ENCODE measurements around the gene PIGC. TPM values are rescaled to one million over a fixed set of nuclear protein-coding genes. Genes with fewer than 3 reads are reported as not detected.

PIGC gene
- total RNA-seq, 1 donor from 2014 or later: 25.6 TPM

GRCh38 chr1:172480431-172480830 lies 36.6 kb upstream of the PIGC start:
- no peaks in the 10 kb centered on the region for H3K4me1 ChIP-seq (ENCODE audit: control insufficient read depth in 3 of 3, insufficient read depth in 3 of 3, low read length in 3 of 3)
- H3K9me3 ChIP-seq (ENCODE audit: control insufficient read depth in 3 of 3, low read length in 3 of 3): no peaks in the 10 kb centered on the region
- H3K9ac ChIP-seq (ENCODE audit: low read depth in 1 of 3, low read length in 3 of 3): no peak overlapping the region
- no peak overlapping the region for H3K4me3 ChIP-seq (ENCODE audit: low read length in 3 of 3)
- no peaks in the 10 kb centered on the region for H3K36me3 ChIP-seq (ENCODE audit: control insufficient read depth in 3 of 3, insufficient read depth in 3 of 3, low read length in 3 of 3)
- no peaks in the 10 kb centered on the region for H3K27me3 ChIP-seq (ENCODE audit: control insufficient read depth in 3 of 3, insufficient read depth in 3 of 3, low read length in 3 of 3)
- no peak overlapping the region for H3K27ac ChIP-seq (ENCODE audit: low read depth, low read length)

- H3K4me3 ChIP-seq (ENCODE audit: low read length in 3 of 3): no peak overlapping the region
- H3K9me3 ChIP-seq (ENCODE audit: control insufficient read depth in 3 of 3, low read length in 3 of 3): no peaks in the 10 kb centered on the region
- H3K27me3 ChIP-seq (ENCODE audit: control insufficient read depth in 3 of 3, insufficient read depth in 3 of 3, low read length in 3 of 3): no peaks in the 10 kb centered on the region
- no peaks in the 10 kb centered on the region for H3K4me1 ChIP-seq (ENCODE audit: control insufficient read depth in 3 of 3, insufficient read depth in 3 of 3, low read length in 3 of 3)
- no peak overlapping the region for H3K27ac ChIP-seq (ENCODE audit: low read depth, low read length)
- H3K9ac ChIP-seq (ENCODE audit: low read depth in 1 of 3, low read length in 3 of 3): no peak overlapping the region
- H3K36me3 ChIP-seq (ENCODE audit: control insufficient read depth in 3 of 3, insufficient read depth in 3 of 3, low read length in 3 of 3): no peaks in the 10 kb centered on the region
These were observed 34.6 kb upstream of the PIGC start for GRCh38 chr1:172478485-172478884.

- no peaks in the 10 kb centered on the region for H3K27me3 ChIP-seq (ENCODE audit: control insufficient read depth in 3 of 3, insufficient read depth in 3 of 3, low read length in 3 of 3)
- H3K36me3 ChIP-seq (ENCODE audit: control insufficient read depth in 3 of 3, insufficient read depth in 3 of 3, low read length in 3 of 3): no peaks in the 10 kb centered on the region
- no peaks in the 10 kb centered on the region for H3K9me3 ChIP-seq (ENCODE audit: control insufficient read depth in 3 of 3, low read length in 3 of 3)
- H3K4me3 ChIP-seq (ENCODE audit: low read length in 3 of 3): no peak overlapping the region
- no peaks in the 10 kb centered on the region for H3K4me1 ChIP-seq (ENCODE audit: control insufficient read depth in 3 of 3, insufficient read depth in 3 of 3, low read length in 3 of 3)
- H3K27ac ChIP-seq (ENCODE audit: low read depth, low read length): no peak overlapping the region
- H3K9ac ChIP-seq (ENCODE audit: low read depth in 1 of 3, low read length in 3 of 3): no peak overlapping the region
These were observed 33.9 kb upstream of the PIGC start for GRCh38 chr1:172477741-172478140.

- Histone ChIP-seq H3K4me3 (ENCODE audit: low read length in 3 of 3) (no peak overlapping the region), H3K36me3 (ENCODE audit: control insufficient read depth in 3 of 3, insufficient read depth in 3 of 3, low read length in 3 of 3) (no peaks in the 10 kb centered on the region), H3K9ac (ENCODE audit: low read depth in 1 of 3, low read length in 3 of 3) (no peak overlapping the region), H3K9me3 (ENCODE audit: control insufficient read depth in 3 of 3, low read length in 3 of 3) (no peaks in the 10 kb centered on the region), H3K4me1 (ENCODE audit: control insufficient read depth in 3 of 3, insufficient read depth in 3 of 3, low read length in 3 of 3) (no peaks in the 10 kb centered on the region), H3K27ac (ENCODE audit: low read depth, low read length) (no peak overlapping the region), H3K27me3 (ENCODE audit: control insufficient read depth in 3 of 3, insufficient read depth in 3 of 3, low read length in 3 of 3) (no peaks in the 10 kb centered on the region)
These were observed 33.3 kb upstream of the PIGC start for GRCh38 chr1:172477216-172477615.

- no peaks in the 10 kb centered on the region for H3K27me3 ChIP-seq (ENCODE audit: control insufficient read depth in 3 of 3, insufficient read depth in 3 of 3, low read length in 3 of 3)
- H3K4me1 ChIP-seq (ENCODE audit: control insufficient read depth in 3 of 3, insufficient read depth in 3 of 3, low read length in 3 of 3): no peaks in the 10 kb centered on the region
- H3K9ac ChIP-seq (ENCODE audit: low read depth in 1 of 3, low read length in 3 of 3): no peak overlapping the region
- H3K4me3 ChIP-seq (ENCODE audit: low read length in 3 of 3): no peak overlapping the region
- no peaks in the 10 kb centered on the region for H3K36me3 ChIP-seq (ENCODE audit: control insufficient read depth in 3 of 3, insufficient read depth in 3 of 3, low read length in 3 of 3)
- H3K9me3 ChIP-seq (ENCODE audit: control insufficient read depth in 3 of 3, low read length in 3 of 3): no peaks in the 10 kb centered on the region
- no peak overlapping the region for H3K27ac ChIP-seq (ENCODE audit: low read depth, low read length)
These were observed 32.4 kb upstream of the PIGC start for GRCh38 chr1:172476218-172476811.

GRCh38 chr1:172473842-172474241 lies 30.0 kb upstream of the PIGC start:
- no peaks in the 10 kb centered on the region for H3K27me3 ChIP-seq (ENCODE audit: control insufficient read depth in 3 of 3, insufficient read depth in 3 of 3, low read length in 3 of 3)
- H3K9me3 ChIP-seq (ENCODE audit: control insufficient read depth in 3 of 3, low read length in 3 of 3): no peaks in the 10 kb centered on the region
- no peak overlapping the region for H3K9ac ChIP-seq (ENCODE audit: low read depth in 1 of 3, low read length in 3 of 3)
- no peak overlapping the region for H3K27ac ChIP-seq (ENCODE audit: low read depth, low read length)
- no peaks in the 10 kb centered on the region for H3K36me3 ChIP-seq (ENCODE audit: control insufficient read depth in 3 of 3, insufficient read depth in 3 of 3, low read length in 3 of 3)
- H3K4me3 ChIP-seq (ENCODE audit: low read length in 3 of 3): no peak overlapping the region
- H3K4me1 ChIP-seq (ENCODE audit: control insufficient read depth in 3 of 3, insufficient read depth in 3 of 3, low read length in 3 of 3): no peaks in the 10 kb centered on the region

- Histone ChIP-seq H3K4me1 (ENCODE audit: control insufficient read depth in 3 of 3, insufficient read depth in 3 of 3, low read length in 3 of 3) (no peaks in the 10 kb centered on the region), H3K9ac (ENCODE audit: low read depth in 1 of 3, low read length in 3 of 3) (no peak overlapping the region), H3K9me3 (ENCODE audit: control insufficient read depth in 3 of 3, low read length in 3 of 3) (no peaks in the 10 kb centered on the region), H3K4me3 (ENCODE audit: low read length in 3 of 3) (no peak overlapping the region), H3K36me3 (ENCODE audit: control insufficient read depth in 3 of 3, insufficient read depth in 3 of 3, low read length in 3 of 3) (no peaks in the 10 kb centered on the region), H3K27ac (ENCODE audit: low read depth, low read length) (no peak overlapping the region), H3K27me3 (ENCODE audit: control insufficient read depth in 3 of 3, insufficient read depth in 3 of 3, low read length in 3 of 3) (no peaks in the 10 kb centered on the region)
These were observed 29.4 kb upstream of the PIGC start for GRCh38 chr1:172473302-172473701.

GRCh38 chr1:172472495-172472894 lies 28.6 kb upstream of the PIGC start:
- Histone ChIP-seq H3K4me3 (ENCODE audit: low read length in 3 of 3) (no peak overlapping the region), H3K9me3 (ENCODE audit: control insufficient read depth in 3 of 3, low read length in 3 of 3) (no peaks in the 10 kb centered on the region), H3K36me3 (ENCODE audit: control insufficient read depth in 3 of 3, insufficient read depth in 3 of 3, low read length in 3 of 3) (no peaks in the 10 kb centered on the region), H3K9ac (ENCODE audit: low read depth in 1 of 3, low read length in 3 of 3) (no peak overlapping the region), H3K27ac (ENCODE audit: low read depth, low read length) (no peak overlapping the region), H3K27me3 (ENCODE audit: control insufficient read depth in 3 of 3, insufficient read depth in 3 of 3, low read length in 3 of 3) (no peaks in the 10 kb centered on the region), H3K4me1 (ENCODE audit: control insufficient read depth in 3 of 3, insufficient read depth in 3 of 3, low read length in 3 of 3) (no peaks in the 10 kb centered on the region)

- no peak overlapping the region for H3K4me3 ChIP-seq (ENCODE audit: low read length in 3 of 3)
These were observed 27.8 kb upstream of the PIGC start for GRCh38 chr1:172471666-172472065.

GRCh38 chr1:172470149-172470548 lies 26.3 kb upstream of the PIGC start:
- Histone ChIP-seq H3K36me3 (ENCODE audit: control insufficient read depth in 3 of 3, insufficient read depth in 3 of 3, low read length in 3 of 3) (no peaks in the 10 kb centered on the region), H3K9ac (ENCODE audit: low read depth in 1 of 3, low read length in 3 of 3) (no peak overlapping the region), H3K4me3 (ENCODE audit: low read length in 3 of 3) (no peak overlapping the region), H3K27ac (ENCODE audit: low read depth, low read length) (no peak overlapping the region), H3K27me3 (ENCODE audit: control insufficient read depth in 3 of 3, insufficient read depth in 3 of 3, low read length in 3 of 3) (no peaks in the 10 kb centered on the region), H3K9me3 (ENCODE audit: control insufficient read depth in 3 of 3, low read length in 3 of 3) (no peaks in the 10 kb centered on the region), H3K4me1 (ENCODE audit: control insufficient read depth in 3 of 3, insufficient read depth in 3 of 3, low read length in 3 of 3) (peaks cover 4 to 11% (median 5%) of the 10 kb centered on the region in 3 donors)

More at GRCh38 chr1:172471666-172472065, 27.8 kb upstream of the PIGC start:
- Histone ChIP-seq H3K4me1 (ENCODE audit: control insufficient read depth in 3 of 3, insufficient read depth in 3 of 3, low read length in 3 of 3) (no peaks in the 10 kb centered on the region), H3K36me3 (ENCODE audit: control insufficient read depth in 3 of 3, insufficient read depth in 3 of 3, low read length in 3 of 3) (no peaks in the 10 kb centered on the region), H3K9me3 (ENCODE audit: control insufficient read depth in 3 of 3, low read length in 3 of 3) (no peaks in the 10 kb centered on the region), H3K27ac (ENCODE audit: low read depth, low read length) (no peak overlapping the region), H3K9ac (ENCODE audit: low read depth in 1 of 3, low read length in 3 of 3) (no peak overlapping the region), H3K27me3 (ENCODE audit: control insufficient read depth in 3 of 3, insufficient read depth in 3 of 3, low read length in 3 of 3) (no peaks in the 10 kb centered on the region)
